GM21447 (cell line): Measurements from ENCODE around the gene TWNK.

Source experiments
- ATAC-seq: cut with Tn5 transposase; IDR thresholded peaks from one replicate; pipeline ENCODE4 v1.9.1; 2021; ENCODE audit not compliant: unreplicated experiment

TWNK gene

DNA sequence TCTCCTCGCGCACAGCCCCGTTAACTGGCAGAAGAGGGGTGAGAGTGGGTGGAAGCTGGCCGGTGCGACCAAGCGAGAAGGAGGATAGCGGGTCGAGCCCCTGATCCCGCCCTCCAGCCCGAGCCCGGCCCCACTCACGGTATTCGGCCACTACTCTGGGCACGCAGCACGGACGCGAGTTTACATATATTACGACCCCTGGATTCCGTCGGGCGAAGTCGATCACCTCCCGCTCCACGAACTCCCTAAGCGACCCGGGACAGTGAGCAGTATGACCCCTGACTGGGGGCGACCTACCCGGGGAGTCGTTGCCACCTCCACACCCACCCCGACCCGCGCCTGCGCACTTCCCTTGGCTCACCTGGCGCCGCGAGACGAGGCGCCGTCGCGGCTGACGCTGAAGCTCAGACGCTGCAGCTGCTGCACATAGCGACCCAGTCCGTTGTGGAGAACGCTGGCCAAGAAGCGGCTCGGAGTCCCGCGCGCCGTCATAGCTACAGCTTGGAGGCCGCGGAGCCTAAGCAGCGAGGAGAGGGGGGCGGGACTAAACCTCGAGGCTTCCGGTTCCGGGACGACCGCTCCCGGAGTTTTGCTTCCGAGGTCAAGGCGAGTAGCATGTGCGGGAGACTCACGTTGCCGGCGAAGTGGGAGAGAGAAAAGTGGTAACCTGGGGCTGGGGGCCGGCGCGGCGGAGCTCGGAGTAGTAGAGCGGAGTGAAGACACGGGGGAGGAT, at the start of gene TWNK, which contains the start of gene MRPL43:
TWNK (plus strand) TSS at position 592 of the 733 bp plus-strand sequence. CDS start 668 bp downstream, outside the sequence.
MRPL43 (minus strand) TSS at position 546 of the 733 bp plus-strand sequence; CDS start at position 492, 54 bp downstream.
- ATAC-seq: peak; percentile 87

DNA sequence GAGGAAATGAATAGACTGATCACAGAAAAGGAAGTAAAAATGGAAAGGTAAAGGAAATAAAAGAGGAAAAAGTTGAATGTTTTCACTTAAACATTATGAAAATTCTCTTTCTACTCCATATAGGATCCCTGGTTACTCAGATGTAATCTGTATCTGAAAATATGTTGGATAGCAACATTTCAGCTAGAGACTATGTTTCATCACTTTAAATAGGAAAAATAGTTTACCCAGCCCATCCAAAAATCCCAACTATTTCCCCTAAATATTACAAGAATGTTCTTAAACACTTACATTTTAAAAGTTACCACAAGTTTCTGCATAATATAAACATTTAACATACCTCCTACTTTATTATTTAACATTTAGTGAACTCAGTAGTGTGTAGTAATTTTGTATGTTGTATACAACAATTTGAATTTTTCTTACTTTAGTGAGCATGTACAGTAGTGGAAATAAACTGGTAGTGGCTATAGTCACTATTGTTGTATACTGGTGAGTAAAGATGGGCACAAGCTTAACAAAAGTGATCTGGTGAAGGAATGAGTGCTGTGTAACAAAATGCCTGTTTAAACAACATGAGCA, 47.5 kb upstream of the TWNK start:
- ATAC-seq: no peak

DNA sequence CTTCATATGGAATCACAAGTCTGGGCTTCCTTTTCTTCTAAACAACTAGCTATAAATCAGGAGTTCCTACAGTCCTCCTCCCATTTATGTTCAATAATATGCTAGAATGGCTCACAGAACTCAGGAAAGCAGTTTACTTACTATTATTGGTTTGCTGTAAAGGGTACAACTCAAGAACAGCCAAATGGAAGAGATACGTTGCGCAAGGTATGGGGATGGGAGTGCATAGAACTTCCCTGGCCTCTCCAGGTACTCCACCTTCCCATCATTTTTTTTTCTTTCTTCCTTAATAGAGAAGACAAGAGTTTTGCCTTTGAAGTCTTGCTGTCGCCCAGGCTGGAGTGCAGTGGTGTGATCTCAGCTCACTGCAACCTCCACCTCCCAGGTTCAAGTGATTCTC, 45.1 kb upstream of the TWNK start:
- ATAC-seq: no peak

GRCh38 chr10:100943508-100943907, 43.8 kb upstream of the TWNK start:
- no peak for ATAC-seq

- ATAC-seq: no peak
Observed at GRCh38 chr10:100945754-100946153, 41.6 kb upstream of the TWNK start.

GRCh38 chr10:100948916-100949315, 38.4 kb upstream of the TWNK start:
- ATAC-seq: no peak

DNA sequence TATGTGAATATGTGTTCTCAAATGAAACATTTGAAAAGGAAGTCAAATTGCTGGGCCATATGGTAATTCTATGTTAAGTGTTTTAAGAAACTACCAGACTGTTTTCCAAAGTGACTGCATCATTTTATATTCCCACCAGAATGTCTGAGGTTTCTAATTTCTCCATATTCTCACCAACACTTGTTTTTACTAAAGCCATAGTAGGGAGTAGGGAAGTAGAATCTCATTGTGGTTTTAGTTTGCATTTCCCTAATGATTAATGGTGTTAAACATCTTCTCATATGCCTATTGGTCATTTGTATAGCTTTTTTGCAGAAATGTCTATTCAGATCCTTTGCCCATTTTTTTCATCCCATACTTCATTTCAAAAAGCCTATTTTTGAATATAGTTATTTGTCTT, 27.1 kb upstream of the TWNK start:
- ATAC-seq: no peak

- ATAC-seq: no peak
Observed at GRCh38 chr10:100962351-100963080, 24.8 kb upstream of the TWNK start.

- ATAC-seq: no peak
Observed at GRCh38 chr10:100963826-100964225, 23.5 kb upstream of the TWNK start.

DNA sequence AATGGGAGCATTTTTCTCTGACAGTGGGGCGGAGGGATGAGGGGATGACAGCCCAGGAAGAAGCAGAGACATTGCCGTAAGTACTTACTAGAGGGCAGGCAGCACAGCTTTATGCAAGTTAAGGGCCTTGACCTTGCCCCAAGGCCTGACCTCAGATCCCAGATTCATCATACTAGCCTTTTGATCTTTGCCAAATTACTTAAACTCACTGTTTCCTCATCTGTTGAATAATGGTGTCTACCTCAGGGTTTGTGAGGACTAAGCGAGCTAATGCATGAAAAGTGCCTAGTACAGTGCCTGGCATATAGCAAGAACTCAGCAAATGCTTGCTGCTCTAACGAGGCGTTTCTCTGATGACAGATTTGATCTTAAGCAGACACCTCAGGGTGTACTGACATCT, 21.5 kb upstream of the TWNK start:
- ATAC-seq: no peak

DNA sequence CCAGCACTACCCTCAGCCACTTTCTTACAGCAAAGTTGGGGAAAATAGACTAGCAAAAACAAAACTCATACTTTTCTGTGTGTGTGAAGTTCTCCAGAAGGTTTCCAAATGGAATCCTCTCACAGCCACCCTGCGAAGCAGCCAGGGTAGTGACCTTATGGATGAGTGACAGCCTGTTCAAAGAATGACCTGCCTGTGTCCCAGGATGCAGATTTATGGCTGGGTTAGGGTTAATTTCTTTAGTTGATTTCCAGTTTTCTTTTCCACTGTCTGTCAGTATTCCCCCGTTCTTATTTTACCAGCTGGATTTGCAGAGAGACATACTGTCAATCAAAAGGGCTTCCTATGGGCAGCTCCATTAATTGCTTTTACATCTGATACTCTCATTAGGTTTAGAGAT, 20.5 kb upstream of the TWNK start:
- no peak for ATAC-seq

GRCh38 chr10:100967332-100967731, 20.0 kb upstream of the TWNK start:
- ATAC-seq: no peak

DNA sequence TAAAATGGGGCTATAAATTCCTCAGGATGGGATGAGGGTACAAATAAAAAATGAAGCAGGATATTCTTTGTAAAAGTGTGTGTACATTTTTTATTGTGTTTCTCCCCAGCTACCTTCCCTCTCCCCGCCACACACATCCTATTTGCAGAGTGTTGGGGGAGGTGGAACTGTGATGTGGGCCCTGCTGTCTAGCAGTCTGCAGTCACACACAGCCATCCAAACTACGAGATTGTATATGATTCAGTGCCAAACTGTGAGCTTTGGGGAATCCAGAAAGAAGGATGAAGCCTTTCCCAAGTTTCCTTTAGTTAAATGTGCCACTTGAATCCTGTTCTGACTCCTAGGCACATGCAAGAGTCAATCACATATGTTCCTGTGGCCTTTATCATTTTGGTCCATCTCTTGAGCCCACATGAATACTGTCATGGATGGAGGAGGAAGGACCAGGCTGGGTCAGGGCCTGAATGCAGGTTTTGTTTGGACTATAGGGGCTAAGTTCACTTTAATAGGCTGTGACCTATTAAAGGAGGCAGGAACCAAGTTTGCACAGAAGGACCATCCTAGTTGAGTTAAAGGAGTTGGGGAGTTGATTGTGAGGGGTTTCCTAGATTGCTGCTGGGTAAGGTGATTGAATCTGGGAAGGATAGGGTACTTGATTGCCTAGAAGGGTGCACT, 19.1 kb upstream of the TWNK start:
- ATAC-seq: no peak

- ATAC-seq: no peak
Observed at GRCh38 chr10:100968863-100969186, 18.5 kb upstream of the TWNK start.

- ATAC-seq: peak; percentile 57
Observed at GRCh38 chr10:100969187-100970075, 17.9 kb upstream of the TWNK start, which contains the start of gene SEMA4G. Gene SEMA4G (plus strand): TSS chr10:100969504. CDS start chr10:100972913, 3,409 bp downstream.

GRCh38 chr10:100970076-100970913, 17.0 kb upstream of the TWNK start:
- no peak for ATAC-seq

- ATAC-seq: no peak
Observed at GRCh38 chr10:100970914-100971811, 16.2 kb upstream of the TWNK start.

DNA sequence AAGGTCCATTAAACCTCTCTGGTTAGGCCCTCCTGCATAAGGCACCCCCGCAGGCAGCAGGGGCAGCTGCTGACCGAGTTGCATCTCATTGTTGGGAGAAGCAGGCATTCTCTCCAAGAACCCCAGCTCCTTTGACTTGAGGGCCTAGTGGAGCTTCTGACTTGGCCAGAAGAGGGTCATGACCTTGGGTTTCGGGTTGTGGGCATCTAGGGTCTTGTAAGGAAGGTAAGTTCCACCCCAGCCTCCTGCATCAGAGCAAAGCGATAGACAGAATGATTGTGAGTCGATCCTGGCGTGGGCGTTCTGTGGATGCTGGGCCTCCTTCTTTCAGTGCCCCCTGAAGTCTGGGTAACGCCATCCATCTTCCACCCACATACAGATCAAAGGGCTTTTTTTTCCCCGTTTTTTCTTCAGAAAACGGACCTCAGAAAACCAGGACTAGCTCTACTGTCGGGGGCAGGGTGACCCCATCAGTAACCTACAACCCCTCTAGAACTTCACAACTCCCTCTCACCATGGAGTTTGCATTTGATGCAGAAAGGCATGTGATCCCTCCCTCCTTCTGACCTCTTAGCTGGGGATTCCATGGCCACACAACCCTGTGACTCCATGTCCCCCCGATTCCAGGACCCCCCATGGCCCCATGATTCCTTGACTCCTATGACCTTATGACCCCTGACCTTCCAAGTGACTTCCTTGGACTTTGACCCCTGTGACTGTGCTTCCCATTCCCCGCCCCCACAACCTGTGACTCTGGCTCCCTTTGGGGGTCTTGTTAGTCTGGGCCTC, 15.0 kb upstream of the TWNK start:
- ATAC-seq: no peak
